GM18868 (cell line): ENCODE measurements around the gene KCNQ5.
"Not testable (repeated sequence)": the region's sequence is repeated elsewhere in the genome, so short reads cannot be mapped to it uniquely, and the experiment has no call there.

ENCODE experiments used
- ATAC-seq: cut with Tn5 transposase; IDR thresholded peaks from one replicate; pipeline ENCODE4 v1.9.1; 2021; ENCODE audit warnings: mild to moderate bottlenecking, moderate library complexity; ENCODE audit not compliant: unreplicated experiment

Gene KCNQ5

DNA sequence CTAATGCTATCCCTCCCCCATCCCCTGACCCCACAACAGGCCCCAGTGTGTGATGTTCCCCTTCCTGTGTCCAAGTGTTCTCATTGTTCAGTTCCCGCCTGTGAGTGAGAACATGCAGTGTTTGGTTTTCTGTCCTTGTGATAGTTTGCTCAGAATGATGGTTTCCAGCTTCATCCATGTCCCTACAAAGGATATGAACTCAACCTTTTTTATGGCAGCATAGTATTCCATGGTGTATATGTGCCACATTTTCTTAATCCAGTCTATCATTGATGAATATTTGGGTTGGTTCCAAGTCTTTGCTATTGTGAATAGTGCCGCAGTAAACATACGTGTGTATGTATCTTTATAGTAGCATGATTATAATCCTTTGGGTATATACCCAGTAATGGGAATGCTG, 356.9 kb downstream of the KCNQ5 start:
- not testable (repeated sequence) for ATAC-seq

- not testable (repeated sequence) for ATAC-seq
Measured at GRCh38 chr6:72984189-72984831, 362.4 kb downstream of the KCNQ5 start.

DNA sequence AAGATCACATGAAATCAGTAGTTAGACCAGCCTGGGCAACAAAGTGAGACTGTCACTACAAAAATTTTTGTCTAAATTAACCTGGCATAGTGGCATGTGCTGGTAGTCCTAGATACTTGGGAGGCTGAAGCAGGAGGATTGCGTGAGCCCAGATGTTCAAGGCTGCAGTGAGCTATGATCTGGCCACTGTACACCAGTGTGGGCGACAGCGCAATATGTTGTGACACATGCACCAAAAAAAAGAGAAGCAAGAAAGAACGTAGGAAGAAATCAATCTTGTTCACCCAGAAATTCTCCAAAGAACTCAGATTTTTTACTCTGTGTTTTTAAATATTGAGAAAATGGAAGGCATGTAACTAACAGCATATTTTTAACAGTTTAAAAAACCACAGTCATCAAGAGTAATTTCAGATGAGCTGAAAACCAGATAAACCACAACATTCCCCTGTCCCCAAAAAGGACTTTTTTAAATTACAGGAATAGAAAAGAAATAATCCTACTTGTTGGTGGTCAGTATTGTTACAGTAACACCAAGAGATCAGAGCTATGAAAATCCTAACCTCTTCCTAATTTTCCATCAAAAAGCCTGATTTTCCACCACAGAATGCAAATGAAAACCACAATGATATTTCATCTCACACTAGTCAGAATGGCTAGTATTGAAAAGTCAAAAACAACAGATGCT, 363.3 kb downstream of the KCNQ5 start:
- no peak for ATAC-seq

DNA sequence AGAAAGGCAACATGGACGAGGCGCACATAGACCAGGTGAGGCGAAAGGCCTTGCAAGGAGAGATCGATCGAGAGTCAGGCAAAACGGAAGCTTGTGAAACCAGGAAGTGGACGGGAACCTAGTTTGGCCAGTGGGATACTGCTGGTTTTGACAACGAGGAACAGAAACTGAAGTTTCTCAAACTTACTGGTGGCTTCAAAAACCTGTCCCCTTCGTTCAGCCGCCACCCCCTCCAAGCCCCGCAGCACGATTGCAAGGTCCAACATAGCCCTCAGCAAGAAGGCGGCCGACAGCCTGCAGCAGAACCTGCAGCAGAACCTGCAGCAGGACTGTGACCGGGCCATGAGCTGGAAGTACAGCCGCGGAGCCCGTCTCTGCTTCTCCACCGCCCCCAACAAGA, 365.4 kb downstream of the KCNQ5 start:
- no peak for ATAC-seq

- no peak for ATAC-seq
Measured at GRCh38 chr6:72999995-73000394, 378.1 kb downstream of the KCNQ5 start.

- no peak for ATAC-seq
Measured at GRCh38 chr6:73000460-73000859, 378.6 kb downstream of the KCNQ5 start.

DNA sequence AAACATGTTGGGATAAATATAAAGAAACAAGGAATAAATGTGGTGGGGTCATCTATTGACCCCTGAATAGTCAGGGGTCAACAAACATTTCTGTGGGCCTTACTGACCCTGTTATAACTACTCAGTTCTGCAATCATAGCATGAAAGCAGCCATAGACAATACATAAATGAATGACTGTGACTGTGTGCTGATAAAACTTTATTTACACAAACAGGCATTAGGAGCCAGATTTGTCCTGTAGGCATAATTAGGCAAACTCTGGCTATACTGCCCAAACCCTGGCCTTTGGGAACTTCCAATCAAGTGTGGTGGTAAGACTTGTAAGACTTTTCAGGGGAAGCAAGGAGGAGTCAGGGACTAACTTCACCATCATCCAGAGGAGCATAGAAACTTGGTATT, 380.7 kb downstream of the KCNQ5 start:
- ATAC-seq, result no peak

- ATAC-seq, result no peak
Measured at GRCh38 chr6:73003302-73003701, 381.4 kb downstream of the KCNQ5 start.

GRCh38 chr6:73004231-73004630, 382.4 kb downstream of the KCNQ5 start:
- no peak for ATAC-seq

GRCh38 chr6:73004861-73005260, 383.0 kb downstream of the KCNQ5 start:
- no peak for ATAC-seq

DNA sequence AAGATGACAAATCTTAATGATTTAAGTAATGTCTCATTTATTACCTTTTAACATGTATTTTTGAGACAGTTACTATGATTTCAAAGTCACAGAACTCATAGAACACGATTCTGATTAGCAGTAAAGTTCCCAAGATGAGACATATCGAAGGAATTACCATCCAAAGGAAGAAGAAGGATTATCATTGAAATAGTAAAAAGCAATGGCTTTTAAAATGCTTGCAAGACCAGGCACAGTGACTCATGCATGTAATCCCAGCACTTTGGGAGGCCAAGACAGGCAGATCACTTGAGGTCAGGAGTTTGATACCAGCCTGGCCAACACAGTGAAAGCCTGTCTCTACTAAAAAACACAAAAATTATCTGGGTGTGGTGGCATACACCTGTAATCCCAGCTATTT, 384.3 kb downstream of the KCNQ5 start:
- no peak for ATAC-seq

DNA sequence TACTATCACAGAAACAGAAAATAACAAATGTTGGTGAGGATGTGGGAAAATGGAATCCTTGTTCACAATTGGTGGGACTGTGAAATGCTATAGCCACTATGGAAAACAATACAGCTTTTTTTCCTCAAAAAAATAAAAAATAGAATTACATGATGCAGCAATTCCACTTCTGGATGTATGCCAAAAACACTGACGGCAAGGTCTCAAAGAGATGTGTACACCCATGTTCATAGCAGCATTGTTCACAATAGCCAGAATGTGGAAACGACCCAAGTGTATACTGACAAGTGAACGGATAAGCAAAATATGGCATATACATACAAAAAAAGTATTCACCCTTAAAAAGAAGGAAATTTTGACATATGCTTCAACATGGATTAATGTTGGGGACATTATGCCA, 390.1 kb downstream of the KCNQ5 start:
- no peak for ATAC-seq

DNA sequence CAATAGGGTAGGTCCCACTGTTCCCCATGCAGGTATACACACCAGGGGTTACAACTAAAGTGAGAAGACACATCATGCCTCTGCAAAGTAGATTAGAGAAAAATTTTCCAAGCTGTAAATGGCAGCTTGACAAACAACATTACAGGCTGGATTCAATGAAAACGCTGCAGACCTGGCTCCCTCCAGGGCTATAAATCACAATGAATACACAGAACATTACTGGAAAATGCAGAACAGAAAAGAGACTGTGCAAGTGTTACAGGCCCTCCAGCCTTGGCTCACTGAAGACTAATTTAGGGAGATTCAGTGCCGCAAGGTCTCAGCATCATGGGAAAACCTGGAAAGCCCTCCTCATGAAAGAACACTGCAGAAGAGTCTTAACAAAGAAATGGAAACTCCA, 395.6 kb downstream of the KCNQ5 start:
- ATAC-seq, result no peak

DNA sequence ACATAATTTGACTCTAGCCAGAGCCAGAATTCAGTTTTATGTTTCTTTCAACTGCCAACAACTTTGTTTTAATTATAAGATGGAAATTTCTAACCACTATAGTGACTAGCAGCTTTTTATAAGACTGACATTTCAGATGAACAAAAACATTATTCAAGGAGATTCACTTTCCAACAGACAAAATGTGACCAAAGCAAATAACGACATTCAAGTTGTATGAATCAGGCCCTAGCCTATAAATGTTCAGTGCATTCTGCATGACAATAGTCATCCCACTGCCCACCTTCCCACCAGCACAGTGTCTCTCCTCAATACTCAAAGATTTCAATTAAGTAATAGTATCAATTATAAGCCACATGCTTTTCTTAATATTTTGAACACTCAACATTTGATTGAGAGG, 402.7 kb downstream of the KCNQ5 start:
- ATAC-seq, result no peak

DNA sequence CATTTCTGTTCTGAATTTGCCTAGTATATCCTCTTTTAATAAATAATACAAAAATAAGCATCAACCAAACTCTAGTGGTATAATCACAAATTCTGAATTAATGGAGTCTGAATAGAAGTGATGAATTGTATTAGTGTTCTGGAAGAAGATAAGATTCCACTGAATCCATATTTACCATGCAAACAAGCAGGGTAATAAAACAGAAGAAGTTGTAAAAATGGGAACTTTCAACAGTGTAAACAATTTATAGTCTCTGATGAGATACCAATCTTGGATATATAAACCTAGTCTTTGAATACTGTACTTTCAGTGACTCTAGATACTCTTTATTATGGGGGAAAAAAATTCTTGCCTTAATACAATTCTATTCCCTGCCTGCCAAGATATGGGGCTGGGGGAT, 405.8 kb downstream of the KCNQ5 start:
- no peak for ATAC-seq

GRCh38 chr6:73028124-73028766, 406.4 kb downstream of the KCNQ5 start:
- no peak for ATAC-seq

GRCh38 chr6:73028893-73029450, 407.1 kb downstream of the KCNQ5 start:
- ATAC-seq, result no peak

DNA sequence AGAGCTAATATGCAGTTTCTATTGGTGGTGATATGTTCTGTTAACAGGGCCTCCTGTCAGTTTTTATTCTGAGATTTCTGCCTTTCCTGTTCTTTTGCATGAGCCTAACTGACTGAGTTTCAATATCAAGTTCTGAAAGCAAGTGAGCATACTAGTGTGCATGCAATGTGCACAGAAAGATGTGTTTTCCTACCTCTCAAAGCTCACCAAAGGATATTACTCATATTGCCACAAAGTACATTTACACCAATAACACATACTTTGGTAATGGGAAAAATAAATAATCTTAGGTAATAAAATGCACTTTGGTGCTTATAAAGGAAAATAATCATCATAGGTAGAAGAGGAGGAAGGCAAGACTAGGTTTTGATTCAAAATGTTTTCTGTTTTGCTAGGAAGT, 408.4 kb downstream of the KCNQ5 start:
- ATAC-seq, result no peak

DNA sequence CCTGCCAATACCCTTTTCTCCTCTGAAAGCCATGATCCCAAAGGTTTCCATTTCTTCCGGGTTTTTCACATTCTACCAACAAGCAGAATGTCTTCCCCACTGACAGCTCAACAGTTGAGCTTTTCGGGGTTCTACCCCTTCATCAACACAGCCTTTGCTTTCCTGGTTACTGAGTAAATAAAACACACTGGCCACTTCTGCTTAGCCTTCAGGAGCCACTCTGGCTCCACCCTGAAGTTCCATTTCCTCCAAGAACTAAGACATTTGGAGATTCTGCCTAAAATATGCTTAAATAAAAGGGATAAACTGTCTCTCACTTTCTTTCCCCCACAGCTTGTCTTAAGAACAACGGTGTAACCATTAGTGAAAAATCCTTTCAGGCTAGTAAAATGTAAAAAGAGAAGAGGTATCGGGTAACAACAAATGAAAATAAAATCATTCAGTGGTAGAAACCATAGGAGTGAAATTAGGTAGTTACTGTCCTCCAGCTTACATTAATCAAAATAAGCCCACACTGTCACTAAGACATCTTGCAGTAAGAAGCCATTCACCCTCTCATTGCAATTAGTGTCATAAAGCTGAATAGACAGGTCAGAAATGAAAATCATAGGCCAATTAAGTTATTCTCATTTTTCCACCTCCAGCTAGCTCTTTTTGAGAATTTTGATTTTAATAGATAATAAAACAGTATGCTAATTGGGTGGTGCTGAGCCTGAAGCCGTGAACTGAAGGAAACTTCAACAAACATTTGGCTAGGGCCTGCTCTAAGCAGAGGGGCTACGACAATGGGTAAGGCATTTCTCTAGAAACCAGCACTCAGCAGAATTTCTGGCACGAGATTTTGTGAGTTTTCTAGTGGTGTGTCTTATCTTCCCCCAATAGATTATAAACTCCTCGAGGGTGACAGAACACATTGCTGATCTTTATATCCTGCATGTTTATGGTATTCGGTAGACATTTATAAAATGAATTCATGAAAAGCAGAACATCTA, 409.2 kb downstream of the KCNQ5 start:
- ATAC-seq, result no peak

DNA sequence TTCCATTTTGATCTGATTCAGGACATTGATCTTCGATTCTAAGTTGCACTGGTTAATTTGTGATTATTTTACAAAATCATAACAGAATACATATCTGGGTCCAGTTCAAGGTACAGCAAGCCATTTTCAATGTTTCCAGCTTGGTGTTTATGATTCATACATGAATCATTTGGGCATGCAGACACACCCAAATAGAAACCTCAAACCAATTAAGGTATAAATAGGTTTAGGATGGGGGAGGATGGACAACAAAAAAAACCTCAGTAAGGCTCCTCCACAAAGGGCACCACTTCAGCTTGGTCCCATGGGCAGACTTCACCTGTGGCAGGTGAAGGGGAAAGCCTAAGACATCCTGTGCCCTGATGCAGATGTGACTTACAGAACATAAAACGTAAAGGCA, 410.7 kb downstream of the KCNQ5 start:
- ATAC-seq, result no peak

DNA sequence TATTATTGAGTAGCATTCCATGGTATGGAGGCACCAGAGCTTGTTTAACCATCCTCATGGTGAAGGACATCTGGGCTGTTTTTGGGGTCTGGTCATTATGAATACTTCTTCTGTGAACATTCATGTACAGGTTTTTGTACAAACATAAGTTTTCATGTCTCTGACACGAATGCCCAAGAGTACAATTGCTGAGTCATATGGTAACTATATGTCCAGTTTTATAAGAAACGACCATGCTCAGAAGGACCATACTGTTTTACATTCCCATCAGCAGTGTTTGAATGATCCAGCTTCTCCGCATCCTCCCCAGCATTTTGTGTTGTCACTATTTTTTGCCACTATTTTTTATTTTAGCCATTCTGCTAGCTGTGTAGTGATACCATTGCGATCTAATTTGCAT, 414.8 kb downstream of the KCNQ5 start:
- ATAC-seq, result no peak
